ENCODE results near the gene PCMT1.

The PCMT1 gene

GRCh38 chr6:149857541-149857940 lies 108.0 kb downstream of the PCMT1 start:
- H3K9me3 ChIP-seq (ENCODE audit: insufficient read depth, low read length, severe bottlenecking), result no peaks in the 10 kb centered on the region
- H3K4me1 ChIP-seq (ENCODE audit: insufficient read depth, low read length), result peaks cover 6% of the 10 kb centered on the region
- H3K27me3 ChIP-seq (ENCODE audit: insufficient read depth, low read length, poor library complexity), result no peaks in the 10 kb centered on the region
- ATAC-seq (ENCODE audit: insufficient read depth, low read depth) (no peak), DNase-seq (no peak)
- peaks cover 4% of the 10 kb centered on the region; the same call in 1 of the 2 replicates for H3K79me2 ChIP-seq (ENCODE audit: insufficient read depth, low read length)
- H3K4me2 ChIP-seq (ENCODE audit: insufficient read depth, low read length), result no peak overlapping the region
- TF ChIP-seq EZH2 (IDR thresholded peaks at IDR 0.05; ENCODE audit: borderline replicate concordance, low read depth, low read length, severe bottlenecking), result no peak
- no peak for TF ChIP-seq CTCF (IDR thresholded peaks at IDR 0.05; ENCODE audit: borderline replicate concordance, extremely low read depth, low read length, poor library complexity, severe bottlenecking)
- peaks cover 12% of the 10 kb centered on the region; the same call in 1 of the 2 replicates for H4K20me1 ChIP-seq (ENCODE audit: insufficient read depth, low read length)
- H3K9ac ChIP-seq (ENCODE audit: low read depth, low read length), result no peak overlapping the region
- H2AFZ ChIP-seq (ENCODE audit: low read depth, low read length), result no peak overlapping the region
- no peak overlapping the region for H3K4me3 ChIP-seq (ENCODE audit: low read depth in 1 of 2, low read length in 2 of 2)
- no peaks in the 10 kb centered on the region for H3K36me3 ChIP-seq (ENCODE audit: insufficient read depth, low read length)
- H3K27ac ChIP-seq (ENCODE audit: low read length), result no peak overlapping the region

- DNase-seq (no peak), ATAC-seq (ENCODE audit: insufficient read depth, low read depth) (no peak)
- H3K27me3 ChIP-seq (ENCODE audit: insufficient read depth, low read length, poor library complexity), result peaks cover 7% of the 10 kb centered on the region
- peaks cover 18% of the 10 kb centered on the region for H3K4me1 ChIP-seq (ENCODE audit: insufficient read depth, low read length)
- H3K27ac ChIP-seq (ENCODE audit: low read length), result no peak overlapping the region
- no peak overlapping the region for H3K4me2 ChIP-seq (ENCODE audit: insufficient read depth, low read length)
- no peaks in the 10 kb centered on the region for H3K9me3 ChIP-seq (ENCODE audit: insufficient read depth, low read length, severe bottlenecking)
- no peak overlapping the region for H3K4me3 ChIP-seq (ENCODE audit: low read depth in 1 of 2, low read length in 2 of 2)
- no peaks in the 10 kb centered on the region for H3K36me3 ChIP-seq (ENCODE audit: insufficient read depth, low read length)
- peaks cover 12% of the 10 kb centered on the region; the same call in 1 of the 2 replicates for H4K20me1 ChIP-seq (ENCODE audit: insufficient read depth, low read length)
- H2AFZ ChIP-seq (ENCODE audit: low read depth, low read length), result no peak overlapping the region
- H3K9ac ChIP-seq (ENCODE audit: low read depth, low read length), result no peak overlapping the region
- no peak for TF ChIP-seq CTCF (IDR thresholded peaks at IDR 0.05; ENCODE audit: borderline replicate concordance, extremely low read depth, low read length, poor library complexity, severe bottlenecking)
- TF ChIP-seq EZH2 (IDR thresholded peaks at IDR 0.05; ENCODE audit: borderline replicate concordance, low read depth, low read length, severe bottlenecking), result no peak
- H3K79me2 ChIP-seq (ENCODE audit: insufficient read depth, low read length), result peaks cover 4% of the 10 kb centered on the region; the same call in 1 of the 2 replicates
Observed at GRCh38 chr6:149859368-149859767, 109.8 kb downstream of the PCMT1 start.

GRCh38 chr6:149859938-149860337 lies 110.4 kb downstream of the PCMT1 start:
- TF ChIP-seq EZH2 (IDR thresholded peaks at IDR 0.05; ENCODE audit: borderline replicate concordance, low read depth, low read length, severe bottlenecking) (no peak), CTCF (IDR thresholded peaks at IDR 0.05; ENCODE audit: borderline replicate concordance, extremely low read depth, low read length, poor library complexity, severe bottlenecking) (no peak)
- Histone ChIP-seq H3K4me3 (ENCODE audit: low read depth in 1 of 2, low read length in 2 of 2) (no peak overlapping the region), H2AFZ (ENCODE audit: low read depth, low read length) (no peak overlapping the region), H3K9ac (ENCODE audit: low read depth, low read length) (no peak overlapping the region), H3K36me3 (ENCODE audit: insufficient read depth, low read length) (no peaks in the 10 kb centered on the region), H3K4me1 (ENCODE audit: insufficient read depth, low read length) (peaks cover 24% of the 10 kb centered on the region), H4K20me1 (ENCODE audit: insufficient read depth, low read length) (peaks cover 12% of the 10 kb centered on the region; the same call in 1 of the 2 replicates), H3K27me3 (ENCODE audit: insufficient read depth, low read length, poor library complexity) (peaks cover 9% of the 10 kb centered on the region), H3K9me3 (ENCODE audit: insufficient read depth, low read length, severe bottlenecking) (no peaks in the 10 kb centered on the region), H3K27ac (ENCODE audit: low read length) (no peak overlapping the region), H3K4me2 (ENCODE audit: insufficient read depth, low read length) (no peak overlapping the region), H3K79me2 (ENCODE audit: insufficient read depth, low read length) (peaks cover 4% of the 10 kb centered on the region; the same call in 1 of the 2 replicates)
- DNase-seq (no peak), ATAC-seq (ENCODE audit: insufficient read depth, low read depth) (no peak)

GRCh38 chr6:149860513-149860833 lies 110.9 kb downstream of the PCMT1 start:
- Histone ChIP-seq H3K4me3 (ENCODE audit: low read depth in 1 of 2, low read length in 2 of 2) (no peak overlapping the region), H4K20me1 (ENCODE audit: insufficient read depth, low read length) (peaks cover 12% of the 10 kb centered on the region; the same call in 1 of the 2 replicates), H3K4me2 (ENCODE audit: insufficient read depth, low read length) (no peak overlapping the region; the same call in 1 of the 2 replicates), H3K79me2 (ENCODE audit: insufficient read depth, low read length) (peaks cover 4% of the 10 kb centered on the region; the same call in 1 of the 2 replicates), H3K9ac (ENCODE audit: low read depth, low read length) (no peak overlapping the region), H2AFZ (ENCODE audit: low read depth, low read length) (no peak overlapping the region), H3K9me3 (ENCODE audit: insufficient read depth, low read length, severe bottlenecking) (no peaks in the 10 kb centered on the region), H3K27me3 (ENCODE audit: insufficient read depth, low read length, poor library complexity) (peaks cover 9% of the 10 kb centered on the region), H3K27ac (ENCODE audit: low read length) (no peak overlapping the region), H3K36me3 (ENCODE audit: insufficient read depth, low read length) (no peaks in the 10 kb centered on the region), H3K4me1 (ENCODE audit: insufficient read depth, low read length) (peaks cover 27% of the 10 kb centered on the region)
- DNase-seq (no peak), ATAC-seq (ENCODE audit: insufficient read depth, low read depth) (no peak)
- no peak for TF ChIP-seq CTCF (IDR thresholded peaks at IDR 0.05; ENCODE audit: borderline replicate concordance, extremely low read depth, low read length, poor library complexity, severe bottlenecking)
